ENCODE data around the gene ANKUB1.
A peak's percentile ranks its signal among the peaks of the same experiment; 100 is the strongest.

Gene ANKUB1

DNA sequence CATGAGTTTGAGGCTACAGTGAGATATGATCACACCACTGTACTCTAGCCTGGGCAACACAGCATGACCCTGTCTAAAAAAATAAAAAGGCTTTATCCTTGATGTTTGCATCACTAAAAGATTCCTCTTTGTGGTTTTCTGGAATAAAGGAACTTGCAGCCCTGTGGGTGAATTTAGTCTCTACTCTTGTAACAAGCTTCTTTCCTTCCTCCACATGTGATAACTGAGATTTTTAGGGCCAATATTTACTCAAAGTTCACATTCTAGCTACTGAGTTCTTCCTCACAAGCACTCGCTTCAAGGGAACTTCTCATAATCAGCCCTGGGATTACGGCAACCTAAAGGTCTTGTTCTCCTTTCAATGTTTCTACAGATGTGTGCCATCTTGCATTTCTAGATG is 64.7 kb downstream of the ANKUB1 start:
- Mint-ChIP-seq H3K36me3 (ENCODE audit: low read depth) (no peaks in the 10 kb centered on the region), H3K27ac (no peak overlapping the region), H3K4me3 (no peak overlapping the region), H3K27me3 (ENCODE audit: low read depth) (peaks cover under 1% of the 10 kb centered on the region), H3K9me3 (peaks cover 7% of the 10 kb centered on the region), H3K4me1 (ENCODE audit: low read depth) (peaks cover 8% of the 10 kb centered on the region)
- DNase-seq (ENCODE audit: low spot score) = no peak

DNA sequence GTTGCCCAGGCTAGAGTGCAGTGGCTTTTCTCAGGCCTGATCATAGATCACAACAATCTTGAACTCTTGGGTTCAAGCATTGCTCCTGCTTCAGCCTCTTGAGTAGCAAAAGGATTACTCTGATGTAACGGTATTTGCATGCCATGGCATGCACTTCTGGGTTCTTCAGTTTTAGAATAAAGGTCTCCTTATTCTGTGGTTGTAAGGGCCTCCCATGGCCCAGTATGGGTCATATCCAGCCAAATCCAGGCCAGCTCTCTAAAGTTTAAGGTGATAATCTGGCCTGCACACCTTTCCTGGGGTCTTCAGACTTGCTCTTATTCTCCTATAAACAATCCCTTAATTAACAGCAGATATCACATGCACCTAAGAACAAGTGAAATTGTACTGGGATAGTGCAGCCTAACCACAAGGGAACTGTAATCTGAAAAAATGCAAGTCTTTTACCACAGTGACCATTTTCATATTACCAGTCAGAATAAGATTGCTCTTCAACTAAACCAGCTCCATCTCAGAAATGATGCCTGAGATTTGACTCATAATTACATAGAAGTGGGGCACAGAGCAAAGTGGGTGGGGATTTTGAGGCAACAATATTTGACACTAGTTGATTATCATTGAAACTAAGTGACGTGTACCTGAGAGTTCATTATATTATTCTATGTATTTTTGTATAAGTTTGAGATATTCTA is 65.5 kb downstream of the ANKUB1 start:
- Mint-ChIP-seq H3K36me3 (ENCODE audit: low read depth) (peaks cover 2% of the 10 kb centered on the region), H3K27me3 (ENCODE audit: low read depth) (peaks cover 3% of the 10 kb centered on the region), H3K27ac (no peak overlapping the region), H3K4me1 (ENCODE audit: low read depth) (peaks cover 8% of the 10 kb centered on the region), H3K4me3 (no peak overlapping the region), H3K9me3 (peaks cover 15% of the 10 kb centered on the region)
- DNase-seq (ENCODE audit: low spot score) = peak; percentile 48

DNA sequence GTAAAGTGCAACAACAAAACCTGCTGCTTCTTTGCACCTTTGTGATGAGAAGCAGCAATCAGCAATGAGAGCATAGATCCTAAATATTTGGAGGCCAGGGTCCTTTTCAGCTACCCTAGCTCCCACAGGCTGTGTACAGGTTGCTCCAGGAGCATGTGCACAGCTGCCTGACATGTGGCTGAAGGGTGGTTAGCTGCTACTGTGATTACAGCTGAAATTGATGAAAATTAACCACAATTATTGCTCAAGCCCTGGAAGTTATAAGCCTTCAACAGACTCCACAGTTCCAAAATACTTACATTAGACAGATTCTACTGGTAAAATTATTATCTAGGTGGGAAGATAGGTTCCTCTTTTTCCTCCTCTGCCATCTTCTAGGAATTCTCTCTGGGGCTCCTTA is 68.6 kb downstream of the ANKUB1 start:
- peaks cover 2% of the 10 kb centered on the region for H3K36me3 Mint-ChIP-seq (ENCODE audit: low read depth)
- peaks cover 29% of the 10 kb centered on the region for H3K9me3 Mint-ChIP-seq
- peaks cover 8% of the 10 kb centered on the region for H3K4me1 Mint-ChIP-seq (ENCODE audit: low read depth)
- no peak overlapping the region for H3K27ac Mint-ChIP-seq
- DNase-seq (ENCODE audit: low spot score) = no peak
- H3K27me3 Mint-ChIP-seq (ENCODE audit: low read depth) = peaks cover 3% of the 10 kb centered on the region
- H3K4me3 Mint-ChIP-seq = no peak overlapping the region

DNA sequence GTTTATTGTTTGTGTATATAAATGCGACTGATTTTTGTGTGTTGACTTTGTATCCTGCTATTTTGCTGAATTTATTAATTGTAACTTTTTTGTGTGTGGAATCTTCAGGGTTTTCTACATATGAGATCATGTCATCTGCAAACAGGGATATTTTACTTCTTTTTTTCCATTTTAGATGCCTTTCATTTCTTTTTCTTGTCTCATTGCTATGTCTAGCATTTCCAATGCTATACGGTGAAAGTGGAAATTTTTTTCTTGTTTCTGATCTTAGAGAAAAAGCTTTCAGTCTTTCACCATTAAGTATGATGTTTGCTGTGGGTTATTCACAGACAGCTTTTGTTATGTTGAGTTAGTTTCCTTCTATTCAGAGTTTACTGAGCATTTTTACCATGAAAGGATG is 71.4 kb downstream of the ANKUB1 start:
- Mint-ChIP-seq H3K9me3 (peaks cover 29% of the 10 kb centered on the region), H3K4me1 (ENCODE audit: low read depth) (peaks cover 6% of the 10 kb centered on the region), H3K27me3 (ENCODE audit: low read depth) (peaks cover 3% of the 10 kb centered on the region), H3K27ac (no peak overlapping the region), H3K4me3 (no peak overlapping the region), H3K36me3 (ENCODE audit: low read depth) (peaks cover 2% of the 10 kb centered on the region)
- no peak for DNase-seq (ENCODE audit: low spot score)

DNA sequence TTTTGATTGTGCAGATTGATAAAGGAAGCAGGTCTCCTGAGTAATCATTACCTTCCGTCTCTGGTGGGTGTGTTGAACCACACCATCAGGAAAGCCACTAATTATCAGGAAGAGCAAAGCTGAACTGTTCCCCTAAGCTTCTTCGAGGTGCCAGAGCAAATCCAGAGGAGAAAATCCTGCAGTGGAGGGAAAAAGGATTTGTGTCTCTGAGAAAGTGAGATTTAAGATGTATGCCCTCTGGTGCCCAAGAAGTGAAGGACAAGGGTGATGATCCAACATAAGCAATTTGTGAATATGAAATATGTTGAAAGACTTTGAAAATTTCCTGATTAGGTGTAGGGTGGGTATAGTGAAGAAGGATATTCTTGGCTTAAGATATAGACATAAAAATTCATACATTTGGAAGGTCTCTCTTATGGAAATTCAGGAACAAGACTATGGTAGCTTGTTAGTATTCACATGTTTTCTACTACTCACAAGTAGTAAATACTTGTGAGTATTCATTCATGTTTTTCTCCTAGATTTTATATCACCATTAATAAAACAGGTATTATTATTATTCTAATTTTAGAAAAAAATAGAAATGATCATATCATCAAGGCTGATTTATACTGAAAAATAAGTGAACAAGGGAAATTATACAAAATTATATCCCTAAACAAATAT is 74.8 kb downstream of the ANKUB1 start:
- no peak overlapping the region for H3K4me3 Mint-ChIP-seq
- peaks cover under 1% of the 10 kb centered on the region for H3K27me3 Mint-ChIP-seq (ENCODE audit: low read depth)
- DNase-seq (ENCODE audit: low spot score) = no peak

DNA sequence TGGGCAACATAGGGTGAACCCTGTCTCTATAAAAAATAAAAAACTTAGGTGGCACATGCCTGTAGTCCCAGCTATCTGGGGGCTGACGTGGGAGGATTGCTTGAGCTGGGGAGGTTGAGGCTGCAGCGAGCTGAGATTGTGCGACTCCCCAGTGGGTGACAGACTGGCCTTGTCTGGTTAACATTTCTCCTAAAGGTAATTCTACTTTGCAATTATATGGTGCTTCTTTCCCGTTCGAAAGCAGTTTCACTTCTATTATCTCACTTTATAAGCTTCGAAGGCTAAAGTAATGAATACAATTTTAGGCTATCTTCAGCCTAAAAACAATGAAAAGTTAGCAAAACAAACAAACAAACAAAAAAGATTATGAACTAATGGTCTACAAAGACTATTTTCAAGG is 75.4 kb downstream of the ANKUB1 start:
- Mint-ChIP-seq H3K27ac (no peak overlapping the region), H3K4me3 (no peak overlapping the region), H3K36me3 (ENCODE audit: low read depth) (no peaks in the 10 kb centered on the region), H3K27me3 (ENCODE audit: low read depth) (no peaks in the 10 kb centered on the region), H3K4me1 (ENCODE audit: low read depth) (peaks cover 6% of the 10 kb centered on the region), H3K9me3 (peaks cover 15% of the 10 kb centered on the region)
- no peak for DNase-seq (ENCODE audit: low spot score)

More for the DNA sequence above, 74.8 kb downstream of the ANKUB1 start:
- H3K27ac Mint-ChIP-seq = no peak overlapping the region
- H3K36me3 Mint-ChIP-seq (ENCODE audit: low read depth) = peaks cover under 1% of the 10 kb centered on the region
- H3K9me3 Mint-ChIP-seq = peaks cover 21% of the 10 kb centered on the region
- H3K4me1 Mint-ChIP-seq (ENCODE audit: low read depth) = peaks cover 6% of the 10 kb centered on the region

DNA sequence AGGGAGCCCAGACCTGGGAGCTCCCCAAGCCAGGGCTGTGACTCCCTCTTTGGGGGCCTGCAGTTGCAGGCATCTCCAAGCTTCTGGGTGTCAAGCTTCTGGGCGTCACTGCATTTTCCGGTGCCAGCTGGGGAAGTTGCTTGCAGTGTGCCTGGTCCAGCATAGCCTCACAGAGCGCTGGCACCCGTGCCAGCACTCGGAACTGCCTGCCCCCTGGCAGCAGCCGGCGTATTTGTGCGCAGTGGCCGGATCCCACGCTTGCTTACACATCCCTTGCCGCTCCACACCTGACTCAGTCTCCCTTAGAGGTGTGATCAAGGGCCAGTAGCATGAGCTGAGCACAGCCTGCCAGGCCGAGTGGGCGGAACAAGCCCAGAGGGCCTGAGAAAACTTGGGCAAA is 77.1 kb downstream of the ANKUB1 start:
- Mint-ChIP-seq H3K4me3 (no peak overlapping the region), H3K36me3 (ENCODE audit: low read depth) (no peaks in the 10 kb centered on the region), H3K9me3 (no peaks in the 10 kb centered on the region), H3K27ac (no peak overlapping the region), H3K4me1 (ENCODE audit: low read depth) (peaks cover 6% of the 10 kb centered on the region), H3K27me3 (ENCODE audit: low read depth) (no peaks in the 10 kb centered on the region)
- DNase-seq (ENCODE audit: low spot score) = no peak

DNA sequence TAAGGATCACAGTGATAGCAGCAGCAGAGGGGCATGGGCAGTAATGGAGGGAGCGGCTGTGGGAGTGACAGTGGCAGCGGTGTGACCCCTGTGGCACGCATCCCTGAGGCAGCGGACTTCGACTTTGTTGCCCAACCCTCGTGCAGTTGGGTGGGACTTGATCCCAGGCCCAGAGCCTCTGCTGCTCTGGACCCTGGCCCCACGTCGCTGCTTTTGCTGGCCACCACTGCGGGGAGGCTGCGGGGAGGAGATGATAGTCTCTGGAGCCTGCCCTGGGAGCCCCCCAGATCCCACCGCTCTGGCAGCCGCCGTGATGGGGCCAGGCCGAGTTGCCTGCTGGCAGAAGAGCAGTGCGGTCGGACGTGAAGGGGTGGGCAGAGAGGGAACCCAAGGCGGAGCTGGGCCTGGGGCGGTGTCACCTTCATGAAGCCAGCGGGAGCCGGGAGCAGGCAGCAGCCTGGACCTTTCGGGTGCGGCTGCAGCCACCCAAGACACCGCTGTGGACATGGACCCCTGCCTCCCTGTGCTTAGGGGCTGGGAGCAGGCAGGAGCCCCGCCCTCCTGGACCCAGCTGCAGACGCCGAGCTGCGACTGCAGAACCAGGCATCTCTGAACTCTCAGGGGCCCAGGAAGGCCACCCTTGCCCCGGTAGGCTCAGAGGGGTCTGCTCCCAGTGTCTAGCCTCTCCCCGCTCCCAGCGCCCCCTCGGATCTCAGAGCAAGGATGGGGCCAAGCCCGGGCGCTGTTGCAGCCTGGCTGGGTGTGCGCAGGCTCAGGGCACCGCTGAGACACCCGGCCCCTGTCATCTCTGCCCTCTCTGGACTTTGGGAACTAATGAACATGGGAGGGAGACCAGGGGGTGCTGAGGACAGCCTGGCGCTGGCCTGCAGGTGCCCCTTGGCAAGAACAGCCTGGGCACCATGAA is 78.4 kb downstream of the ANKUB1 start:
- Mint-ChIP-seq H3K27ac (no peak overlapping the region), H3K4me1 (ENCODE audit: low read depth) (peaks cover 6% of the 10 kb centered on the region), H3K9me3 (no peaks in the 10 kb centered on the region), H3K27me3 (ENCODE audit: low read depth) (no peaks in the 10 kb centered on the region), H3K4me3 (no peak overlapping the region), H3K36me3 (ENCODE audit: low read depth) (no peaks in the 10 kb centered on the region)
- DNase-seq (ENCODE audit: low spot score) = no peak

Measured in T-helper 2 cell treated with Interferon-gamma antibody and Interleukin-4, amounts not matched to agents 5 μg/mL and 100 μg/mL, for 36 hours (primary cell).